Progenitor cell of endocrine pancreas (in vitro differentiated cells): ENCODE measurements around the gene TVP23A. TPM values are rescaled to one million over a fixed set of nuclear protein-coding genes. Genes with fewer than 3 reads are reported as not detected.

Experiments
- DNase-seq: peaks from one replicate; pipeline ENCODE4 v3.0.0; 2021; ENCODE audit warnings: low spot score; ENCODE audit not compliant: unreplicated experiment
- H3K27ac Mint-ChIP-seq: 2 replicates; pipeline ENCODE4 v1.8.0; 2021; ENCODE audit warnings: mild to moderate bottlenecking, moderate library complexity, mixed read lengths
- H3K27me3 Mint-ChIP-seq: 2 replicates; pipeline ENCODE4 v1.8.0; 2021; ENCODE audit warnings: mixed read lengths
- H3K36me3 Mint-ChIP-seq: 2 replicates; pipeline ENCODE4 v1.8.0; 2022; ENCODE audit warnings: mixed read lengths; ENCODE audit not compliant: insufficient read depth
- H3K4me1 Mint-ChIP-seq: 2 replicates; pipeline ENCODE4 v1.8.0; 2021; ENCODE audit warnings: low read depth, mixed read lengths
- H3K4me3 Mint-ChIP-seq: 2 replicates; pipeline ENCODE4 v1.8.0; 2021; ENCODE audit warnings: low read depth, mild to moderate bottlenecking, moderate library complexity, mixed read lengths
- H3K9me3 Mint-ChIP-seq: 2 replicates; pipeline ENCODE4 v1.8.0; 2021; ENCODE audit warnings: low read depth, mixed read lengths
- CTCF ChIP-seq: fragments of 200-600 bp; sonication (generic); IDR thresholded peaks from one replicate; pipeline ENCODE4 v1.5.0; 2021; ENCODE audit warnings: antibody characterized with exemption, mild to moderate bottlenecking; ENCODE audit not compliant: unreplicated experiment
- total RNA-seq: library from RNA; stranded (reverse); gene quantifications from 2 replicates; pipeline ENCODE4 v1.2.1, GENCODE V29; 2021

TVP23A gene
- total RNA-seq, 1 donor from 2014 or later = 8.5 TPM

GRCh38 chr16:10754941-10755340, 63.7 kb downstream of the TVP23A start:
- peaks cover 21% of the 10 kb centered on the region for H3K36me3 Mint-ChIP-seq

GRCh38 chr16:10753670-10754069, 64.9 kb downstream of the TVP23A start:
- Mint-ChIP-seq H3K27ac (no peak overlapping the region), H3K9me3 (no peaks in the 10 kb centered on the region), H3K4me3 (no peak overlapping the region), H3K27me3 (no peaks in the 10 kb centered on the region), H3K4me1 (no peaks in the 10 kb centered on the region), H3K36me3 (peaks cover 20% of the 10 kb centered on the region)
- no peak for DNase-seq
- no peak for TF ChIP-seq CTCF

More at GRCh38 chr16:10754941-10755340, 63.7 kb downstream of the TVP23A start:
- Mint-ChIP-seq H3K4me1 (no peaks in the 10 kb centered on the region), H3K4me3 (no peak overlapping the region), H3K27ac (no peak overlapping the region), H3K9me3 (no peaks in the 10 kb centered on the region), H3K27me3 (no peaks in the 10 kb centered on the region)
- no peak for DNase-seq
- no peak for TF ChIP-seq CTCF

GRCh38 chr16:10752843-10753523, 65.6 kb downstream of the TVP23A start:
- no peak overlapping the region for H3K27ac Mint-ChIP-seq
- TF ChIP-seq CTCF = no peak
- H3K27me3 Mint-ChIP-seq = no peaks in the 10 kb centered on the region
- no peaks in the 10 kb centered on the region for H3K4me1 Mint-ChIP-seq
- no peaks in the 10 kb centered on the region for H3K9me3 Mint-ChIP-seq
- no peak overlapping the region for H3K4me3 Mint-ChIP-seq
- H3K36me3 Mint-ChIP-seq = peaks cover 24% of the 10 kb centered on the region
- no peak for DNase-seq

- H3K4me1 Mint-ChIP-seq = no peaks in the 10 kb centered on the region
- H3K36me3 Mint-ChIP-seq = peaks cover 19% of the 10 kb centered on the region
- no peak for TF ChIP-seq CTCF
- H3K9me3 Mint-ChIP-seq = no peaks in the 10 kb centered on the region
- DNase-seq = no peak
- no peaks in the 10 kb centered on the region for H3K27me3 Mint-ChIP-seq
- no peak overlapping the region for H3K27ac Mint-ChIP-seq
- H3K4me3 Mint-ChIP-seq = no peak overlapping the region
Measured at GRCh38 chr16:10751291-10751697, 67.3 kb downstream of the TVP23A start.

- no peaks in the 10 kb centered on the region for H3K4me1 Mint-ChIP-seq
- no peak for TF ChIP-seq CTCF
- DNase-seq = no peak
- H3K4me3 Mint-ChIP-seq = no peak overlapping the region
- H3K36me3 Mint-ChIP-seq = peaks cover 17% of the 10 kb centered on the region
- H3K27ac Mint-ChIP-seq = no peak overlapping the region
- no peaks in the 10 kb centered on the region for H3K27me3 Mint-ChIP-seq
- no peaks in the 10 kb centered on the region for H3K9me3 Mint-ChIP-seq
Measured at GRCh38 chr16:10750793-10751192, 67.8 kb downstream of the TVP23A start.
